ENCODE results near the gene SHISA3.

DNA sequence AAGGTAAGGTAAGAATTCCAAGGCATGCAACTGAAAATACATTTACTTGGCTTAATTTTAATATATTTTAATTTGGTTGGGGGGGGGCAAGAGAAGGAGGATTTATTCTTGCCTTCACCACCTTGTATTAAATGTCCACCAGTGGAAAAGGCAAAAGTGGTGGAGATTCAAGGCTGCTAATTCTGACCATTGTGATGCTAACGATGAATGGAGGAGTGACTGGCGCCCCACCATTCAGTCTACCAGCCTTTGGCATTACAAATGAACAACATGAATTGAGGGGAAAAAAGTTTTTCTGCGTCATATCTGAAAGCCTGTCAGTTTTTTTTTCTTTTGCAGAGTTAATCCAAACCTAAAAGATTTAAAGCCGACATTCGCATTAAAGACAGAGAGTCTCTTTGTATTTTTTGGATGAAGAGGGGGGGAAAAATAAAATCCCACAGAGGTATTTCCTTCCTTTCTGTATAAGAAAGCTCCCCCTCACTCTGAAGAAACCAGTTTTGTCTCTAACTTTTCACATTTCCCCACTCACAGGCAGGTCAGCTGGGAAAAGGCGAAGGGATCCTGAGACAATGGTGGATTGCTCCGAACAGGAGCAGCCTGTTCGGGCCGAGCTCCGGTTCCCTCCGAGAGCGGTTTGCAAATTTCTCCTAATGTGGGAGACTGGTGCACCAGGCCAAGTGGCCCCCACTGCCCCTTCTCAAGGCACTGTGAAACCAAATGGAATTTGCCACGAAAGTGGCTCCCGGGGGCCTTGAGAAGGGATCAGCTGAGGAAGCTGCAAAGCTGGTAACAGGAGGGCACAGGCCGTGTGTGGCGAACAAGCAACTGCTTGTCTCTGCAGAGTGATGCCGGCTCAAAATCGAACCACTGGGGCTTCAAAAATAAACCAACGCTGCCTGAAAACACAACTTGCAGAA is 28.1 kb downstream of the SHISA3 start:
- no peak for TF ChIP-seq EZH2 (IDR thresholded peaks at IDR 0.05; ENCODE audit: low read length, unreplicated experiment)
- TF ChIP-seq, protein P1, sequence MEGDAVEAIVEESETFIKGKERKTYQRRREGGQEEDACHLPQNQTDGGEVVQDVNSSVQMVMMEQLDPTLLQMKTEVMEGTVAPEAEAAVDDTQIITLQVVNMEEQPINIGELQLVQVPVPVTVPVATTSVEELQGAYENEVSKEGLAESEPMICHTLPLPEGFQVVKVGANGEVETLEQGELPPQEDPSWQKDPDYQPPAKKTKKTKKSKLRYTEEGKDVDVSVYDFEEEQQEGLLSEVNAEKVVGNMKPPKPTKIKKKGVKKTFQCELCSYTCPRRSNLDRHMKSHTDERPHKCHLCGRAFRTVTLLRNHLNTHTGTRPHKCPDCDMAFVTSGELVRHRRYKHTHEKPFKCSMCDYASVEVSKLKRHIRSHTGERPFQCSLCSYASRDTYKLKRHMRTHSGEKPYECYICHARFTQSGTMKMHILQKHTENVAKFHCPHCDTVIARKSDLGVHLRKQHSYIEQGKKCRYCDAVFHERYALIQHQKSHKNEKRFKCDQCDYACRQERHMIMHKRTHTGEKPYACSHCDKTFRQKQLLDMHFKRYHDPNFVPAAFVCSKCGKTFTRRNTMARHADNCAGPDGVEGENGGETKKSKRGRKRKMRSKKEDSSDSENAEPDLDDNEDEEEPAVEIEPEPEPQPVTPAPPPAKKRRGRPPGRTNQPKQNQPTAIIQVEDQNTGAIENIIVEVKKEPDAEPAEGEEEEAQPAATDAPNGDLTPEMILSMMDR (conservative IDR thresholded peaks at IDR 0.05; ENCODE audit: low read depth, low read length): no peak
